Measurements from ENCODE around the gene CLEC20A.
A peak's percentile ranks its signal among the peaks of the same experiment; 100 is the strongest.

Gene CLEC20A

DNA sequence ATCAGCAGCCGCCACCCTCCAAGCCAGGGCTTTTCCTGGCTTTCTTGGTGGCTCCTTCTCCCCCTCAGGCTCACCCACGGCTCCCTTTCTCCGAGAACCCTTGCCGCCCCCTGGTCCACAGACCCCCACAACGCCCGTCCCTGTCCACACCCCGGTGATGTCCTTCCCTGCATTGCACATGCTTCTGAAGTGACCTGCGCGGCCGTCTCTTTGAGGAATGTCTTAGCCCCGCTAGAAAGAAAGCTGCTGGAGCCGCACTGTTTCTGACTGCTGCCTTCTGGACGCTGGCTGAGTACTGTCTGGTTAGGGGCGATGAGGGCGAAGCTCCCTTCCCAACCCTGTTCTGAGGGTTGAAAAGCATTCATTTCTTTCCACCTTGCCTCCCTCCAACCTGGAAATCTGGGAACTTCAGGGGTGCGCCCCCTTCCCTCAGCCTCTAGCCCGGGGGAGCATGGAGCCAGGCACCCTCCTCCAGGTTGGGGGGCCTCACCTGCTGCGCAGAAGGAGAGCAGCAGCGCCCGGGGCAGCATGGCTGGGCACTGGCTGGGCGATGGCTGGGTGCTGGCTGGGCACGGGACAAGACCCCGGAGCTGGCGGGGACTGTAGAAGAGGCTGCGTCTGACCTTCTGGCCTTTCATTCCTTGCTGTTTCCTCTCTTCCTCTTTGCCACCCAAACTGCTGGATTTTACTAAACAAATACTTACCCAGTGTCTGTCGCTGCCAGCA is at the start of gene CLEC20A:
CLEC20A (minus strand) TSS at position 555 of the 726 bp plus-strand sequence; CDS start at position 530, 25 bp downstream.
- no peak for DNase-seq

DNA sequence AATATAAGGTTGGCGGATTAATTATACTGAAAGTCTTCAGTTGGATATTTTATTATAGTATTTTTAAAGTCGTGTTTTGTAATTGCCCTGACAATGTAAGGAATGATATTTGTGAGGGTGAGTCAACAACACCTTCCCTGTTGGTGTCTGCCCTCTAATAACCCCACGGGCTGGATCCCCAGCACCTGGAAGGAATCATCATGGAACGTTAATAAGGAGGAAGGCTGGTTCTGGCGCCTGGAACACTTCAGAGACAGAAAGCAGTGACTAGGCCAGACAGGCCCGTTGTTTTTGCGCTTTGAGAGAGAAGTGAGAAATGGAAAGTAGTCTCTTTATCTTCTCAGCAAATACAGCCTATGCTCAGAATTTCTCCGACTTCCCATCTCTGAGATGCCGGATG is 47.8 kb upstream of the CLEC20A start:
- no peak for DNase-seq

DNA sequence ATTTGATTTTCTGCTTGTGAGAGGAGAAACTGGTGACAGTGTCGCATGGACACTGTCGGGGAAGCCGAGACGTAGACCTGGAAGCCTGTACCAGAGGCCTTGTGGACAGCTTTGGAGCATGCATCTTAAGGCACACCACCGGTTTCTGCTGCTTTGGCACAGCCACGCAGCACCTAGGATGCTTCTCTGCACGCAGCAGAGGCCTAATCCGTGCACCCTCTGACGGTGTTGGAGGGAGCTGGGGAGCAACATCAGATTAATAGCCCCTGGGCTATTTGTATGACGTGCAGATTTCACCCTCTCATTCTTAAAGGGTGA is 46.5 kb upstream of the CLEC20A start:
- no peak for DNase-seq

DNA sequence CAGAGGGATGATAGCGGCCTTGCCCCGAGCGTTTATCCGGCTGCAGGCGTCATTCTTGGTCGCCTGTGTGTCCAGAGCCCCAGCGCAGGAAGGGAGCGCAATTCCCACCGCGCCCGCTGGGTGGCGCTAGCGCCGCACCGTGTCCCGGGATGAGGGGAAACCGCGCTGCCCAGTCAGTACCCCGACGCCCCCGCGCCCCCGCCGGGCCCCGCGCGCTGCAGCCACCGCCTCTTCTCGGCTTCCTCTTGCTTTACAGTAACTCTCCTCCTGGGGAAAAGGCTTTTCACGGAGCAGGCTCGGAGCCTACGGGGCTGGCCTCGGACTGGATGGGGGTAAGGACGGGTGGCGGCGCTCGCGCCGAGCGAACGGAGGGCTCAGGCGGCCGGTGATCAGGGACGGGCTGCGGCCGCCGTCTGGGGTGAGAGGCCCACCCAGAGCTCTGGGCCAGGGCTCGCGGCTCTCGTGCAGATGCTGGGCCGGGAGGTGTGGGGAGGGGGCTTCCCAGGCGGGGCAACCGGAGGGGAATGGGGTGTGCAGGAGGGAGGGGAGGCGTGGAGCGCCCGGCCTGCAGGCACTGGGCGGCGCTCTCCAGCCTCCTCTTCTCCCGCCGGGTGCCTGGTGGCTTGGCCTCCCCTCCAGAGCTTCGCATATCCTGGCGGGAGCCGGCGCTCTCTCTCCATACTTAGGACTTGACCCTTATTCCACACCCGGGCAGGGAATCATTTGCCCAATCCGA is 46.0 kb upstream of the CLEC20A start:
- DNase-seq = peak; percentile 59 to 86 (median 78)

DNA sequence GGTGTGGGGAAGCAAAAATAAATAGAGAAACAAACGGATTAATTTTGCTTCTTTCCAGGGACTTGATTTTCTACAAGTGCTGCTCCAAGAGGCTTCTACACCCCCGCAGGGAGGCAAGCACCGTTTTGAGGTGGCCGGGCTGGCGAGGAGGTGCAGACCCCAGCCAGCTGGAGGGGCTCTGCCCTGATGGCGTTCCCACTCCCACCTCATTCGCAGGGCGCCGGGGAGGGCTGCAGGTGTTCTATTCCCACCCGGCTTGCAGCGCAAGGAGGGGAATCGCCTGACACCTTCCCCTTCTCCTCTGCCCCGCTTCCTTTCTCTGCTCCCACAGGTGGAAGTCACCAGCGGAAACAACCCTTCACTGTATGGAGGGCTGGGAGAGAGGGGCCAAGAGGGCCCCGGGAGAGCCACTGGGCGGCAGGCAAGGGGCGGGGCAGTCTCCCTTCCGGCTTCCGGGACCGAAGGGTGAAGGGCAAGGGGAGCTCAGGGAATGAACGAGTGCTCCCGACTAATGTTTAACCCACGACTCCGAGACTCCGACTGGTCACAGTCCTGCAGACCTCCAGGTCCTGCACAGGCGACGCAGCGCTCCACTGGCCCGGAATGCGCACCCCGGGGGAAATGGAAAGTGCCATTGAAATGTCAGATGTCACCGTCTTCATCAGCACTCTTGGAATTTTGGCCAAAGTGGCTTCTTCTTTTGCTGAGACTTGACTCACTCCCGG is 45.2 kb upstream of the CLEC20A start:
- peak in 2 of 4 experiments; percentile 15 for DNase-seq

DNA sequence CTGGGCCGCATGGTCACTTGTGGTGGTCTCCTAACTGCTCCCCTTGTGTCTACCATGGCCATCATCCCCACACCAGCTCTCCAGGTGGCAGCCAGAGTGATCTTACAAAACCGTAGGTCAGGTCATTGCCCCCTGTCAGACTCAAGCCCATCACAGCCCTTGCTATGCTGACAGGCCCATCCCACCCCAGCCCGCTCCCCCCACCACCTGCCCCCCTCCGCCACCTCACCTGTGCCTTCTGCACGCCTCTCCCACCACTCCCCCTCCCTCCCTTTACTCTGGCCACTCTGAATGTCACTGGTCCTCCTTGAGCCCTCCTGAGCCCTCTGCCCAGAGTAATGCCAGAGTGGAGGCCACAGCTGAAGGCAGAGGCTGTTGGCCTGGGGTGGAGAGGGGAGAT is 44.6 kb upstream of the CLEC20A start:
- DNase-seq = no peak

DNA sequence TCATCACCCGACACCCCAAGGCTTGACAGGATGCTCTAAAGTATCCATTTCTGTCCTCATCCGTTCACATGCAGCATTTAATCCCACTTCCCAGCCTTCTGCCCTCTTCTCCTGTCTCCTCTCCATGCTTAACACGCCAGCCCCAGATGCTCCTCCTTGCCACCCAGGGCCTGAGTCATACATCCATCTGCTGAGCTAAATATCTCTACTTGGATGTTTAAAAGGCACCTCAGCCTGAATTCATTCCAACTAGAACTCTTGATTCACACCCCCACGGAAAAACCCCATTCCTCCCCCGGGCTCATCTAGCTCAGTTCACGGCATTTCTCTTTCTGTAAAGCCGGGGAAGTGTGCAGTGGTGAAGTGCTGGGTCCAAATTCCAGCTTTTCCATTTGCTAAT is 43.9 kb upstream of the CLEC20A start:
- no peak for DNase-seq

DNA sequence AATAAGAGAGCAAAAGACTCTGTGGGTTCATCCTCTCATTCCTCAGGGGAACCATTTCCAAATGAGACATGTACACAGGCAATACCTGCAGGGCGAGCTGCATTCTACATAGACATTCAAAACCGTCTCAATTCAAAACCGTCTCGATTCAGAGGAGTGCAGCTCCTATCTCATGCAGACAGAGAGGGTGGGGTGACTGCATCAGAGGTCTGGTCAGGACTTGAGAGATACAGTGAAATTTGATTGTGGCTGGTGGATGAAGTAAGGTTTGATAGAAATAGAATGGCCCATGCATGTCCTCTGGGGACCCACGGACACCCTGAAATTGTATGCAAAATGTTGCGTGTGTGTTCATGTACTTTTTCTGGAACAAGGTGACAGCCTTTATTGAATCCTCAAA is 43.4 kb upstream of the CLEC20A start:
- DNase-seq = no peak

DNA sequence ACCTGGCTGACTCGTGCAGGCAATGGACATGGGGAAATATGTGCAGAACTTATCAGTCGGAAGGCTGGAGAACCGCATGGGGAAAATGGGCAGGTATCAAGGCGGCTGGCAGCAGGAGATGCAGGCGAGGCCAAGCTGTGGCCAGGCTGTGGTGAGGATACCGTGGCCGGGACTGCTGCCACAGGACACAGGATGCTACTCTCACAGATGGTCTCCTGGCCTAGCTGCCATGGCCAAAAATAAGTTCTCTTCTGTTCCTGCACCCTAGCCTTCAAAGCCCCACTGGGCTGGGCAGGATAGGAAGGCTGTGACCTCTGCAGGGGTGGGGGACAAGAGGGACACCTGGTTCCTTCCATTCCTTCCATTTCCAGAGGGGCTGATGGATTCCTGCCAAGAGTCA is 42.5 kb upstream of the CLEC20A start:
- DNase-seq = no peak

DNA sequence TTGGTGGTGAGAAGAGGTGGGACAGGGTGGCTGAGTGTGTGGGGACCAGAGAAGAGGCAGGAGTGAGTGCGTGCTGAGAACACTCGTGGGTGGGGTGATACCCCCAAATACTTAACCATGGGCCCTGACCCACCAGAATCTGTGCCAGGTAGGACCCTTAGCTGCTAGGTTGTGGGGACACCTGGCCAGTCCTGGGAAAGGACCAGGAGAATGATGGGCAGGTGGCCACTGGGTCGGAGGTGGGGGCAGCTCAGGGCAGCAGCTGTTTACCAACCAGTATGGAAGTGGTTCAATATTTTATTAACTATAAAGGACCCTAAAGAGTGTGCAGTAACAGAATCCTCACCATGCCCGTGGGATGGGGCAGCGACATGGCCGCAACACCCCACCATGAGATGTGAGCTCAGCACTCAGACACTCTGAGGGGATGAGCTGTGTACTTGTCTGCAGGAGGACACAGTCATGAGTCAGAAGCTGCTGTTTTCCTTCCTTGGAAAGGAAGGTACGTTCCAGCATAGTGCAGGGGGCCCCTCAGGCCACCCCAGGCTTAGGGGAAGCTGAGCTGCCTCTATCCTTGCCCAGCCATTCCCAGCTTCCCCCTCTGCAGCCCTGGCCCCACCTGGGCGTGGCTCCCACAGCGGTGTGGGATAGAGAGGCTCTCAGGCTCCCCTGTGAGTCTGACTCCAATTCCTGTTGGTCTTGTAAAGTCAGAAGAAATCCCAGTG is 41.6 kb upstream of the CLEC20A start:
- no peak for DNase-seq

DNA sequence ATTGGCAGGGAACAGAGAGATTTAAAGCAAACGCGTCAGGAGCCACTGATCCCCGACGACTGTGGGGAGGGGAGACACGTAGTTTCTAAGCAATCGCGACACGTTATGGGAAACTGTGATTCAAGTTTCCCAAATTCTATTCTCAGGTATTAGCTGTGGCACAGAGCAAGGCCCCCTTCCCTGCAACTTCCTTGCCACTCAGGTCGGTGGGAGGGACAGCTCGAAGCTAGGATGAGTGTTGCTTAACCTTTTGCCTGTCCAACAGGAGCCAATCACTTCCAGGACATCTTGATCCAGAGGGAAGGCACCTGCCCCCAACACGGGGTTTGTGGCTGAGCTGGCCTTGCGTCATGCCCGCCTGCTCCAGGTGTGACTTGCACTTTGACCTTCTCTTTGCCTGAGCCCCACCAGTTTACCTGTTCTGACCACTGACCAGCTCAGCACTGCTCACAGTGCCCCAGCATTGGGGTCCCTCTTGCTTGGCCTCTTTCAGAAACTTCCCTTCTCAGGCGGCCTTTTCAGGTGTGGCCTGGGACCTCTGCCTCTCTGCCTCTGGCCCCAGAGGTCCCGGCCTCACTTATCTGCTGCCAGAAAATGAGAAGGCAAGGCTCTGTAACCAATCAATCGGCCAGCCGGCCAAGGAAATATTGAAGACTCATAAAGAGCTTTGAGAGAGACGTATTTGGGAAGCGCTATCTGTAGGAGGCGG is 40.8 kb upstream of the CLEC20A start:
- no peak for DNase-seq

DNA sequence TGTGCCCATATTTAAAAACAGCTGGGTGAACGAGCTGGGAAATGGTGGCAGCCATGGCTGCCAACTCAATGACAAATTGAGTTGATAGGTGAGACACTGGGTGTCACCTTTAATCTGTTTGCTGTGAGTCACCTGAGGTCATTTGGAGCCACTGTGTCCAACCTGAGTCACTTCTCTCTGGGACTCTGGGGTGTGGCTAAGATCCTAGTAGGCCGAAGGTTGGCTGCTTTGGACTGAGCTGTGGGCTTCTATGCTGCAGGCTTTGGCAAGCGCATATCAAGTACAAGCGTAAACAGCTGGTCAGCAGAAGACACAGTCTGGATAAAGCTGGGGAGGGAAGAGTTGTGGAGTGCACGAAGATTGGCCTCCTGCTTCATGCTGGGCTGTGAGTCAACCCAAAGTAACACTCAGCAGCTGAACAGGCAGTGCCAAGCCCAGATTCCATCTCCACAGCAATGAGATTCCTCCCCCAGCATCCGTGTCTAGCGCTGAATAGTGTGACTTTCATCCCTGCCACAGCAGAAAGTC is 40.1 kb upstream of the CLEC20A start:
- DNase-seq = no peak

DNA sequence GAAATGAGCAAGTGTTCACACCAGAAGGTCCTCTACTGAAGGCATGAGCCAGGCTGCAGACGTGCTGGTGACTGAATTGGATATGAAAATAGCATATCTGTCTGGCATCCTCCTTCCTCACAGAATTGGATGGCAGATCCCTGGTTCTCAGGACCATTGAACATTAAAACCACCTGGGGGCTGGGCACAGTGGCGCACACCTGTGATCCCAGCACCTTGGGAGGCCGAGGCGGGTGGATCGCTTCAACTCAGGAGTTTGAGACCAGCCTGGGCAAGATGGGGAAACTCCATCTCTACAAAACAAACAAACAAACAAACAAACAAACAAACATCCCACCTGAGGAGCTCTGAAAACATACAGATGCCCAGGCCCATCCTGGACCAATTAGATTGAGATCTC is 39.6 kb upstream of the CLEC20A start:
- DNase-seq = no peak

DNA sequence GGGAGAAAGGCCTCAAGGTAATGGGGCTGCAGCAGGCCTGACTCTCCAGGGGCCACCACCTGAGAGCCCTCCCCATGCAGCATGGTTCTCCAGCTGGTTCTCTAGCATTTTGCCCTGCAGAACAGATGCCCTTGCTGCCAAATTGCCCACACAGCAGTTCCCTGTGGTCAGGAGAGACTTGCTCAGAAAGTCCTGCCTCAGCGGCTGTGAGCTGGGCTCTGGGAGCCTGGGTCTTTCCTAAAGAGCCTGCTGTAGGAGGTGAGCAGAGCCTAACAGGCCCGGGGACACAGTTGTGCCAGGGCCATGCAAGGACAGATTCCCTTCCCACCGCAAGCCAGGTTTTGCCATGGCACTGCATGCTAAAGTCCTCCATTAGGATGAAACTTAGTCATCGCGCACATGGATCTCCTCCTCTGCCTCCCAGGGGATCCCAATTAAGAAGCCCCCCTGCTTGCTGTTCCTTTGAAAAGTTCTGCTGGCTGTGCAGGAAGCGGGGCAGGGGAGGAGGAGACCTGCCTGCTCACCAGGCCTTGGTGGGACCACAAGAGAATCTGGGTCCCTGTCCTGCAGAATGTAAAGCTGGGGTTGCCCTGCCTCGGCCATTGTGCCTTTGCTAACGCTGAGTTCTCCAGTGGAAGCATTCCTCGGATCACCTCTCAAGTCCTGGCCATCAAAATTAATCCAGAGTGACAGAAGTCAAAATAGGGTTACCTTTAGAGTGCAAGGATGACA is 37.5 kb upstream of the CLEC20A start:
- no peak for DNase-seq

DNA sequence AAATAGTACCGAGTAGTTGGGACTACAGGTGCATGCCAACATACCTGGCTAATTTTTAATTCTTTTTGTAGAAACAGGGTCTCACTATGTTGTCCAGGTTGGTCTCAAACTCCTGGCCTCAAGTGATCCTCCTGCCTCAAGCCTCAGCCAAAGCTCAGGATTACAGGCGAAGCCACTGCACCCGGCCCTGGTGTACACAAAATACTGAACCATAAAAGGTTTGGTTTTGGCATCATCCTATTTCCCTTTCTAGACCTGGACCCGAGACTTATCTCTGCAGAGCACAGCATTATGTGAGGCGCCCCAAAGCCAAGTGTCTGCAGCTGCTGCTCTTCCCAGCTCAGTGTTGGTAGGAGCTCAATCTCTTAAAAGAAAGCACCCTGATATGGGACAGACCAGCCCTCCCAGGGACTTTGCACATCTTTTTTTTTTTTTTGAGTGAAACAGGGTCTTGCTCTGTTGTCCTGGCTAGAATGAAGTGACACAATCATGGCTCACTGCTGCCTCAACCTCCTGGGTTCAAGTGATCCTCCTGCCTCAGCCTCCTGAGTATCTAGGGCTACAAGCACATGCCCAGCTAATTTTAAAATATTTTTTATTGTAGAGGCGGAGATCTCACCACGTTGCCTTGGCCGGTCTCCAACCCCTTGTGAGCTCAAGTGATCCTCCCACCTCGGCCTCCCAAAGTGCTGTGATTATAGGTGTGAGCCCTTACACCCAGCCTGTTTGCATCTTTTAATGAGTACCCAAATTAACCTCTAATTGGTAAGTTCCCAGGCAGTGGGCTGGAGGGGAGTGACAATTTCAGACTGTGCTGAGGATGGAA is 36.6 kb upstream of the CLEC20A start:
- no peak for DNase-seq

DNA sequence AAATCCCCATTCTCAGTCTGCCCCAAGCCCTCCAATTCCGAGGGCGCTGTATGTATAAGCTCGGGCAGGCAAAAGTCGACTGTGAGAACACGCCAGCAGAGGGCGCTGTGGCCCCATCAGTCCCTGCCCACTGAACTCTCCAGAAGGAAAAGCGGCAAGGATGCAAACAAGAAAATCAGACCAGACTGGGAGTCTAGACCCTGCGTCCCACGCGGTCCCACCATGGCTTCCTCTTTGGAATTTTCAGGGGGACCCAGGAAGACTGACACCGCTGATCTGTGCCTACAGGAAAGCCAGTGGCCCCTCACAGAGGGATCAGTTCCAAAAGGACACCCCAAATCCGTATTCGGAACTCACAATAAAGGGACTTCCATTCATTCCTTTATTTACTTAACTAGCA is 35.6 kb upstream of the CLEC20A start:
- DNase-seq = peak; percentile 37 to 57 (median 48)

DNA sequence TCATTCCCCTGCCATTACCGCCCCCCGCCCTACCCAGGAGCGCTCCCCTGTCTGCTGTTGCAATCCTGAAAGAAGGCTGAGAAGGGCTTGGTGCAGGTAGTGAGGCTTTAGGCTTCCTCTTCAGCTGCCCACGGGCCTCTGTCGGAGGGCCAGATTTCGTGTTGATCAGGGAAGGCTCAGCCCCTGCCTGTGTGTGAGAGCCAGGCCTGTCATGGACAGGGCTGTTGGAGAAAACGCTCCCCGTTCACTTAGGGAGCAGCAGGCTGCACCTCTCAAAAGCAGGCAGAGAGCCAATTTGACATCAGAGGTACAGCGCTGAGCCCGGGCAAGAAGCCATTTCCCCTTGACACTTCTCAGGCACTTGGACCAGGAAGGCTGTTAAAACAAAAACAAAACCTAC is 35.1 kb upstream of the CLEC20A start:
- DNase-seq = no peak

DNA sequence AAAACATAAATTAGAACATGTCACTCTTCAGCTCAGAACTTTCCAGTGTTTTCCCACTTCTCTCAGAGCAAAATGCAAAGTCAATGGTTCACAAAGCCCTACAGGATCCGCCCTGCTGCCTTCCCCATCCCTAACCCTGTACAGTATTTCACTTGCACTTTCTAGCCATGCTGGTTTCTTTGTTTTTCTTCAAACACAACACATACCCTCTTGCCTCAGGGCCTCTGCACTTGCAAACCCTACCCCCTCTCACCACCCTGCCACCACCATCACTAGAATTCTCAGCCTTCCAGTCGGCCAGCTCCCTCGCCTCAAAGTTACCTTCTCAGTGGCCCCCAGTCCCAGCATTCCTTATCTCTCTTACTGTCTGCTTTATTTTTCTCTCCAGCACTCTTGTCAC is 33.7 kb upstream of the CLEC20A start:
- no peak for DNase-seq

DNA sequence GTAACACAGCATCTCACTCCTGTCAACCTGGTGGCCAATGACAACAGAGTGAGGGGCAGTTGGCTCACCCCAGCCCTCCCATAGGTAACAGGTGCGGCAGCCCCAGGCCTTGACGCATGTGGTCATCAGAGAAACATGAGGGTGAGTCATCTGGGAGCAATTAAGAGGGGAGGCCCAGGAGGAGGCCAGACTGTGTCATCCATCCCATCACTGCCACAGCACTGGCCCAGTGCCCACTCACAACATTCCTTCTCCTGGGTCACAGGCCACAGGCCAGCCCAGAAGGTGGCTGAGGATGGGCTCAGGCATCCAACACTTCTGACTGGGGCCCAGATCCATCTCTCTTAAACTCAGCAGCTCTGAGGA is 33.3 kb upstream of the CLEC20A start:
- DNase-seq = no peak

DNA sequence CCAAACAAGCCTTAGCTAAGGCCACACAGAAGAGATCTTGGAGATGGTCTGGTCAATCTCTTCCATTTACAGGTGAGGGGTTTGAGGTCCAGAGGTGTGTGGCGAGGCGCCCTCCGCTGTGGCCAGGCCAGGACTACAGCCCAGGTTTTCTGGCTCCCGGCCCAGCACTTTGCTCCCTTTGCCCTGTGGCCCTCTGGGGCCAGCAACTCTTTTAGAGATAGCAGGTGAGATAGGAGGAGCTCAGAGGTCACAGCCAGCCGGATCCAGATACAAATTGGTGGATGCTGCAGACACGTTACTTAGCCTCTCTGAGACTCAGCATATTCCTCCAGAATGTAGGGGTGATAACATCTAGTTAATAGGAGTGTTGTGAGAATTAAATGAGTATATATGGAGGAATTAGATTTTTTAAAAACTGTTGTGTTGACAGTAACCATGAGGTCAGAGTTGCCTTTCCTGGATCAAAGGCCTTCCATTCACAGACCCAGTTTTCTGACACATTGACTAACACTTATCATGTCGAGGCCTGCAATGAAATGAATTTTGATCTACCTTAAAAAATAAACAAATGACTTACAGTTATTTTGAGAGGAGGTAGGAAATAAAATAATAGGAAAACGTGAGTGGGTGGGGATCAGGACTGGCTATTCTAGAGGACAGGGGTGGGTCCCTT is 32.7 kb upstream of the CLEC20A start:
- no peak for DNase-seq
